LNCAP (cell line): ENCODE data around the gene CDH5.

ENCODE experiments used
- CTCF ChIP-seq: fragments of 450-650 bp; IDR thresholded peaks from 2 replicates; pipeline ENCODE4 v1.5.1; 2017; ENCODE audit warnings: mild to moderate bottlenecking

CDH5 gene

GRCh38 chr16:66427036-66427860 lies 60.8 kb downstream of the CDH5 start, which contains the start of gene BEAN1:
TSS of gene BEAN1 (plus strand) at chr16:66427295. CDS start at chr16:66437677, 10,382 bp downstream.
- no peak for TF ChIP-seq CTCF

GRCh38 chr16:66427871-66428681 lies 61.6 kb downstream of the CDH5 start:
- no peak for TF ChIP-seq CTCF

- no peak for TF ChIP-seq CTCF
Measured at GRCh38 chr16:66428682-66429251, 62.3 kb downstream of the CDH5 start.

- TF ChIP-seq CTCF: no peak
Measured at GRCh38 chr16:66429290-66429962, 62.9 kb downstream of the CDH5 start.

- TF ChIP-seq CTCF: no peak
Measured at GRCh38 chr16:66430214-66430613, 63.7 kb downstream of the CDH5 start.

- TF ChIP-seq CTCF: no peak
Measured at GRCh38 chr16:66431760-66432159, 65.3 kb downstream of the CDH5 start.

- TF ChIP-seq CTCF: no peak
Measured at GRCh38 chr16:66432429-66432828, 65.9 kb downstream of the CDH5 start.
